Lung microvascular endothelial cell (primary cell): ENCODE results near the gene EBLN1. TPM values are rescaled to one million over a fixed set of nuclear protein-coding genes. Genes with fewer than 3 reads are reported as not detected.

Experiments
- DNase-seq, 2 donors: peaks; one replicate each; pipeline versions ENCODE4 v3.0.0 to v3.0.0-alpha.2; 2010; ENCODE audit warnings: low read depth in 2 of 2
- total RNA-seq: library from RNA; depleted of rRNA; stranded (reverse); fragments of >200 nt; gene quantifications from 2 replicates; pipeline ENCODE4 v1.2.1, GENCODE V29; 2014

EBLN1 gene
- not detected in 2 replicates for total RNA-seq

GRCh38 chr10:22217842-22218241, at the start of gene EBLN1:
EBLN1 (minus strand) TSS chr10:22218015; CDS start chr10:22209983, 8,032 bp downstream.
- DNase-seq: no peak

GRCh38 chr10:22265839-22266537, 48.2 kb upstream of the EBLN1 start:
- DNase-seq: no peak

GRCh38 chr10:22263106-22263505, 45.3 kb upstream of the EBLN1 start:
- DNase-seq: no peak

GRCh38 chr10:22259280-22259679, 41.5 kb upstream of the EBLN1 start:
- DNase-seq: peak in 1 of 2 donors; percentile 3

DNA sequence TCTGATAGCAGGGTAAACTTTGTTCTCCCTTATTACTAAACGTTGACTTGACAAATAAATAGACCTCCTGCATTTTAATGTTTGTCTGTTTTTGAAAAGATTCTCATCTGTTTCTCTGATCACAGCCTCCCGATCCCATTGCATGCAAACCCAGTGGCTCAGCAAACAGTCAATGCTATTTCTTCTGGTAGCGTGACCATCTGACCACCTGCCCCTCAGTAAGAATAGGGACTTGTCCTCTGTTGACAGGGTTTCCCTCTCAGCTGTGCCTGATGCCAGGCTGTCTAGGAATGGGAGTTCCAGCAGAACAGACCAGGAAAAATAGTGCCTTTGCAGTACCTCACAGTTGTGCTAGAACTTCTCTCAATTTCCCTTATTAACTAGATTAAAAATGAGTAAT, 40.7 kb upstream of the EBLN1 start:
- DNase-seq: no peak

DNA sequence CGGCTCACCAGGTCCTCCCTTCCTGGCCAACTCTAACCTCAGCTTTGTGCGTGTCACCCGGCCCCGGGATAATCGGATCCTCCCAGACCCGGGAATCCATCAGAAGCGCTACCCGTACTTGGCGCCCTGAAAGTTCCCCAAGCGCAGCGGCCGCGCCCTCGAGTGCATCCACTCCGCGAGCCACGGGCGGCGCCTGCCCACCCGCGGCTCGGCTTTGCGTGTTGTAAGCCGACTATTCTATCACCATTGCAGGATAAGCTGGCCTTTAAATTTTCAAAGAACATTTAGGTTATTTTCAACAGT, 35.7 kb upstream of the EBLN1 start:
- DNase-seq: peak; percentile 21 to 36

DNA sequence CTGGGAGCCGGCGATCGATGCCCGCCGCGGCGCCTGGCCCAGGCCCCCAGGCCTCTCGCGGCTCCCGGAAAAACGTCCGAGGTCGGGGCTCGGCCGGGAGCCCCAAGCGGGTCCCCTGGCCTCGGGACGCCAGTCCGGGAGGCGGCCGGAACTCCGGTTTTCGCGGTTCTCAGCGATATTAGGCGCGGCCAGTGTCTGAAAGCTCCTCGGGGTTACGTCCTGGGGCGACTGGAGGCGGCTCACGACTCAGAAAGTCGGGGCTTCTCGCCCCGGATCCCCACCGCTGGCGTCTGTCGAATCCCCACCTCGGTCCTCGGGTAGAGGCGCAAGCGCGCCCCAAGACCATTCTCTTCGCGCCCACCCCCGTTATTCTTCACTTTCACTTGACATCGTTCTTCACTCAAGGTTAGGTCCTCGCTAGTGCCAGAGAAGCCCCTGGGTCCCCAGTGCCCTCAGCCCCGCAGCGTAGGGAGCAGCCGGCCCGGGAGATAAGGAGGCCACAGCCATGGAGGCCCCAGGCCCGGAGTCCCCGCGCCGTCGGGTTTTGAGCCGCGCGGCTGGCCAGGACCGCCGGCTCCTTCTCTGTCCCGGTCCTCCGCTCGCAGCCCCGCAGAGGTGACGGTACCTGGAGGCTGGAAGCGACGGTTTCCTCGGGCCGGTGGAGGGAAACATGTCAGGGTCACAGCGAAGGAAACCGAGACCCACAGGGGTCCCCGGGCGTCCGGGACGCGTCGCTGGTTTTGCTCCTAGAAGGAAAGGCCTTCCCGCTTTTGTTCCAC, 35.2 kb upstream of the EBLN1 start:
- DNase-seq: peak; percentile 29 to 36

GRCh38 chr10:22252224-22252800, 34.5 kb upstream of the EBLN1 start:
- DNase-seq: peak; percentile 51 to 73

DNA sequence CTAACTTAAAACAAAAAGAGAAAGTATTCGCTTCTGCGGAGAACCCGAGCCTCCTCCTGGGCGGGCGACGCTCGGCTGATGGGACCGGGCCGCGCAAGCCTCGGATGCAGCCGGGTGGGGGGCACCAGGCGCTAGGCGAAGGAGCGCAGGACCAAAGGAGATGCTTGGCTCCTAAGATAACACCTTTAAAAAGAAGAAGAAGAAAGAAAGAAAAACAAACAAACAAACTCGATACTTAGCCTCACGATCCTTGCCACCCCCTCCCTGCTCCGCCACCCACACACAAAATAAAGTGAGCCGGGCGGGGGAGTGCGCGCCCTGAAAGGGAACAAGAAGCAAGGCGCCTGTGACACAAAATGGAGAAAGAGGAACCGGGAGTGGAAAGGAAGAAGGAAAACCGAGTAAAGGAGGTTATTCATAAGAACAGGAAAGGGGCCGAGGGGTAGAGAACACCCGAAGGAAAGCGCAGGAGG, 34.0 kb upstream of the EBLN1 start:
- DNase-seq: peak; percentile 40 to 66

DNA sequence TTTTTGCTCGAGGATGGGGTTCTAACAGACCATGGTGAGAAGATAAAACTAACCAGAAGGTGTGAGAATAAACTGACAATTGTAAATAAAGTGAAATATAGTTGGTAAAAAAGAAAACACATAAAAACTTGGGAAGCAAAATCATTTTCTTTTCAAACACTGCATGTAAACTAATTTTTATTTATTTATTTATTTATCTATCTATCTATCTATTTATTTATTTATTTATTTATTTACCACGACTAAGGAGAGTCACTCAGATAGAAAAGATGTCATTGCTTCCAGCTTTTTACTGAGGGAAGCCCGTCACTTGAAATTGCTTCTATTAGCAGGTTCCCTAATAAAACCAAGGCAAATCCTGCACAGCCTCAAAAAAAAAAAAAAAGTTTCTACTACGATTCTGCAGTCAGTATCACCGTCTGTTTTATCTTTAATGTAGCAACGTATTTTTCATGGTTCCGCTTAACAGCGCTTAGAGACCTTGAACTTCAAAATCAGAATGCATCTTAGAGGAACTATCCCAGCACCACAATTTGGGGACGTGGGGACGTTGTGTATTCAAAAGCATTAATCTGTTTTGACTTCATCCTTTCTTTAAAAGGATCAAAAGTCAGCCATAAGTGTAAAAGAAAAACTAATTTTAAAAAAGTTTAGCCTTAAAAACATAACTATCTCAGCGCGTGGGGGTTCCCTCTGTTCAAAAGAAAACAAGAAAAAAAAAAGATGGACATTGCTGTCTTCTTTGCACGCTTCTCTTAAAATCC, 33.3 kb upstream of the EBLN1 start:
- peak; percentile 10 to 23 for DNase-seq

GRCh38 chr10:22247636-22248035, 29.8 kb upstream of the EBLN1 start:
- no peak for DNase-seq

GRCh38 chr10:22246680-22247391, 29.0 kb upstream of the EBLN1 start:
- peak; percentile 47 to 81 for DNase-seq

GRCh38 chr10:22245567-22245966, 27.8 kb upstream of the EBLN1 start:
- peak; percentile 21 to 51 for DNase-seq

DNA sequence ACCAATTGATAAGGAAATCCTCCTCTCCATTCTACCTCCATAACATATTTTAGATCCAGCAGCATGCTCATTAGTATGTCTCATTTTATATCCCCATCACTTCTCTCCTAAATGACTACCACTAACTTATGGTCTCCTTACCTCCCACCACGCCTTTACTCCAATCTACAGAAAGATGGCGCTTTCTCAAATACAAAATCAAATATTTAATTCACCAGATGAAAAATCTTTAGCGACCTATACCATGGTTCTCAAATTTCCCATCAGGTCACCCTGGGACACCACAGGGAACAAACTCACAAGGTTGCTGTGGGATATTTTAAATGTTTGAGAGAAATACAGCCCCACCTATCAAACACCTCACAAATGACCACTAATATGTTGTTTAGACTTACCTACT, 27.0 kb upstream of the EBLN1 start:
- no peak for DNase-seq

DNA sequence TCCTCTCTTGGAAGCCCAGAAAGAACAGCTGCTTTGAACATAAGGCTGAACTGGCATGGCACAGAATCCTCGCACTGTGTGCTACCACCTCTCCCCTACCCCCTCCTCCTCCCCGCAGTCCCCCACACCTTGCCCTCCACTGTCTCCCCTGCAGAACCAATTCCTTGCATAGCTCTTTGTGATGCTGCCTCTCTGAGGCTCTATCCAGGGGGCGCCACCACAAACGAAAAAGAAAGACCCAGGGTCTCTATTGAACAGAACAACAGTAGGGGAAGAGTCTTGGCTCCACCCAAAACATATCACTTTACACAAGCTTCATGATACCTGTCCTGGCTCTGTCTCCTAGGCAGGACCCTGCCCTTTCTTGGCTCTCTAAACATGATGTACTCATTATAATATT, 26.2 kb upstream of the EBLN1 start:
- no peak for DNase-seq

- no peak for DNase-seq
Observed at GRCh38 chr10:22243321-22243720, 25.5 kb upstream of the EBLN1 start.

GRCh38 chr10:22231260-22231659, 13.4 kb upstream of the EBLN1 start:
- DNase-seq: no peak

DNA sequence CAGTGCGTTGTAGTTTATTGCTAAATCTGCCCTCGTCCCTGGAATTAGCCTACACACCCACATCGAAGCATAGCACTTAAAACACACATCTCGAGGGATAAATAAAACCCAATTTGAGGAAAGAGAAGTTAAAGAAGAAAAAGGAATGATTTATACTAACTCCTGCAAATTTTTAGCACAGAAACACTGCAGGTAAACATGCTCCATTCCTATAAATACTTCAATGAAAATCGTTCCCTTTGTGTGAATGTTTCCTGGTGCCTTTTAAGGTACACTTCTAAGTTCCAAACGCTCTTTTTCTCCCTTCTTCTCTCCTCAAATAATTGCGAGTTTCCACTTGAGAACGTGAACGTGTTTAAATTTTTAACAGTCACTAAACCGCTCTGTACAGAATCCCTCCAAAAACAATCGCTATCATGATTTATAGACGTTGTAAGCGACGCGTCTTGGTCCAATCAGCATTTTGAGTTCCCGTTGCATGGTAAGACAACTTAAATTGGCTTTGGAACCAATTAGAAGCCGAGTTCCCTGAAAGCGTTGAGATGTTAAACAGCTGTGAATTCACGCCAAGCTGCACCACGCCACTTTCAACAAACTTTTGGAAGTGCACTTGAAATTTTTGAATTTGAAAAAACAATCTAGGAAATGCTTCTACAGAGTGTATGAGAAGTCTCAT, 12.5 kb upstream of the EBLN1 start:
- peak; percentile 13 to 76 for DNase-seq

- DNase-seq: peak in 1 of 2 donors; percentile 7
Observed at GRCh38 chr10:22229802-22230157, 12.0 kb upstream of the EBLN1 start.

DNA sequence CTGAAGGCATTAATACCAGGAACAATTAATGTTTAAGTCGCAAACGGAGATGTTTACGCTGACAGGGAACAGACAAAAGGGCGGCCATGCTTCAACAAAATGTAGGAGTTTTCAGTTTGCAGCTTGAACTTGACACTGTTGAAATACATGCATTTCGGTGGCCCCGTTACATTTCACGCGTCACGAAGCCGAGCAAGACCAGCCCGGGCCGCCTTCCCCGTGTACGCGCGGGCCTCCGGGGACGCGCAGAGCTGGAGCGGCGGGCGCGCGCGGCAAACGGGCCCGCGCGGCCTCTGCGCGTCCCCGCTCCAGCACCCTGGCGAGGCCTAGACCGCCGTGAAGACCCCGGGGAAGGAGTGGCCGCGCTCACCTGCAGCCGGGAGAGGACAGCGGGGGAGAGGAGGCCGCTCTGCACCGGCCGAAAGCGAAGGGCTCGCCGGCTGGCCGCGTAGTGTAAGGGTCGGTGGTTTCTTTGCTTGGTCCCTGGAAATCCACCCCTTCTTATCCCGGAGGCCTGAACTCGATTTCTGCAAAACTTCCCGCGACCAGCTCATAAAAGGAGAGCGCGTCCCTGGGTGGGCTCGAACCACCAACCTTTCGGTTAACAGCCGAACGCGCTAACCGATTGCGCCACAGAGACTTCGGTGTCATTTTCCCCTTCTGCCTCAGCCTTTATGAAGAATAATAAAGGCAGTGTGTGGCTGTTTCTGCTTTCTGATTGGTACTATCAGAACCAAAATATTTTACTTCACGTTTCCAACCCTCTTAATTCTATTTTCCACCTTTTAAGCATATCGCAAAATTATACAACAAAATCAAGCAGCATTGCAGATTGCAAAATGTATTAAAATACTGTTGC, 11.4 kb upstream of the EBLN1 start:
- peak; percentile 91 to 93 for DNase-seq
